MCF 10A (cell line): Measurements from ENCODE around the gene ELL2. TPM values are rescaled to one million over a fixed set of nuclear protein-coding genes. Genes with fewer than 3 reads are reported as not detected.

Source experiments
- BruUV-seq: library from RNA; stranded (reverse); fragments of 400-500 nt; replicated peaks from 2 replicates; lab custom pipeline; 2021; lab: Mats Ljungman, UMichigan
- CTCF ChIA-PET: fragments of 300-600 bp; sonication (Branson Sonifier 250); formaldehyde crosslinking; extraction: SDS; loops from one replicate; lab custom pipeline; 2021; ENCODE audit warnings: antibody characterized with exemption, inconsistent platforms; lab: Yijun Ruan, JAX
- POLR2A ChIA-PET: fragments of 300-600, 350-650 bp; sonication (Branson Sonifier 250); formaldehyde crosslinking; extraction: SDS; loops from one replicate; lab custom pipeline; 2020; ENCODE audit warnings: antibody characterized with exemption, inconsistent platforms; lab: Yijun Ruan, JAX
- DNase-seq: peaks from one replicate; pipeline ENCODE4 v3.0.0-alpha.2; 2018; ENCODE audit not compliant: unreplicated experiment
- H3K27ac Mint-ChIP-seq: one replicate; pipeline ENCODE4 v1.8.0; 2022; ENCODE audit warnings: mild to moderate bottlenecking, low read depth, mixed read lengths; ENCODE audit not compliant: unreplicated experiment
- H3K27me3 Mint-ChIP-seq: one replicate; pipeline ENCODE4 v1.8.0; 2022; ENCODE audit warnings: mixed read lengths; ENCODE audit not compliant: insufficient read depth, unreplicated experiment
- H3K36me3 Mint-ChIP-seq: one replicate; pipeline ENCODE4 v1.8.0; 2022; ENCODE audit warnings: mild to moderate bottlenecking, moderate library complexity, mixed read lengths; ENCODE audit not compliant: insufficient read depth, unreplicated experiment
- H3K4me1 Mint-ChIP-seq: one replicate; pipeline ENCODE4 v1.8.0; 2022; ENCODE audit warnings: mixed read lengths; ENCODE audit not compliant: insufficient read depth, unreplicated experiment
- H3K4me3 Mint-ChIP-seq: one replicate; pipeline ENCODE4 v1.8.0; 2022; ENCODE audit warnings: mild to moderate bottlenecking, moderate library complexity, mixed read lengths; ENCODE audit not compliant: unreplicated experiment
- H3K9me3 Mint-ChIP-seq: one replicate; pipeline ENCODE4 v1.8.0; 2022; ENCODE audit warnings: mixed read lengths; ENCODE audit not compliant: unreplicated experiment
- intact Hi-C: fragments of 100-400 bp; cut with micrococcal nuclease; formaldehyde crosslinking; loops from 2 replicates; pipeline ENCODE4 v1.14.1; 2022
- total RNA-seq: library from RNA; stranded (reverse); gene quantifications from 2 replicates; pipeline ENCODE4 v1.2.3, GENCODE V29; 2022
- TF ChIP-seq, protein P1 (sequence below): fragments of 200-600 bp; IDR thresholded peaks from one replicate; pipeline ENCODE4 v1.8.0; 2022; ENCODE audit warnings: antibody characterized with exemption, mild to moderate bottlenecking; ENCODE audit not compliant: unreplicated experiment

The ELL2 gene
- total RNA-seq, 1 experiment from 2014 or later, result 147 TPM

DNA sequence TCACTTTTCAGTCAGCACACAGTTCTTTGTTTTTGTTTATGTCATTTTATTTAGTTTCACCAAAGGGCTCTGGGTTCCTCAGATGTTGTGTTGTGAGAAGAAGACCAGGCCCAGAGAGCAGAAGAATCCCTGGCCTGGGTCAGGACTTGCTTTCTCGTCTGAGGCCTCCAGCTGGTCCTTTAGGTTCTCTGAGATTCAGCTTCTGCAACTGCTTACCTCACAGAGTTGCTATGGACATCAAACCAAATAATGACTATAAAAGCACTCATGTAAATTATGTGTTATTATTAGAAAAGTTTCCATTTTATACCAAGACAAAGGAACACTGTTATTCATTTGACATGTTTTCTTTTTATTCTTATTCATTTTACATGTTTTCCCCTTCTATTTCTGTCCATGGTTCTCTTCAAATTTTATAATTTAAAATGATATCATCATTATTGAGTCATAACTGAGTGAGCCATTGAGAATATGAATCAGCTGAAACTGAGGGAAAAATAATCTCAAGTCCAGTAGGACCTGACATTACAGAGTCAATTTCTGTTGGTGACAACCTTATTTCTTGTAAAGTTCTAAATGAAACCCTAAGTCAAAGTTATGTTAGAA lies 95.1 kb downstream of the ELL2 start:
- intact Hi-C loops, result no loop called here
- CTCF ChIA-PET, result interaction anchor here (0.5 kb wide), 1 partner anchor 54 kb away, joined by 3 read pairs; no protein-coding TSS in a partner anchor
- H3K27ac Mint-ChIP-seq, result no peak overlapping the region

DNA sequence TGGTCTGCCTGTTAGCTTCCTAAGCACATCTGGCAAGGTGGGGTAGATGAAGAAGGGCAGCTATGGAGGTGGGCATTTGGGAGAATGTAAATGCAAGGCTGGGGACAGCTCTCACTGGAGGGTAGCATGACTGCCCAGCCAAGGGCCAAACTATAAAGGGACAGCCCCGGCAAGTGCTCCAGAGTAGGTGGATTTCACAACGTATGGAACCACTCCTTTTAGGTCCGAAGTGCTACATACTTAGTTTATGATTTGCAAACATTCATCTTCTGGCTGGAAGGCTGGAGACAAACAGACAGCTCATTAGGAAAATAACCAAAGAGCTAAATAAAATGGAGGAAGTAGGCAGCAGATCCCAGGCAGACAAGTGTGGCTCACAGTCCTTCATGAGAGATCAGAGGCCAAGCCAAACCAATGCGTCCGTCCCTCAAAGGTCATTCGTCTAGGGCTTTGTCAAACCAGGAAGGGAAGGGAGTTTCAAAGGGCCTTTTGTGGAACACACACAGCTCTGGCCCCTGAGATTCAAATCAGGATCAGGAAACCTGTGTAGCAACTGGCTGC lies 96.6 kb downstream of the ELL2 start:
- Mint-ChIP-seq H3K27ac (peak overlapping the region; percentile 99), H3K4me1 (peaks cover 51% of the 10 kb centered on the region), H3K4me3 (no peak overlapping the region), H3K9me3 (no peaks in the 10 kb centered on the region), H3K27me3 (no peaks in the 10 kb centered on the region), H3K36me3 (peaks cover 14% of the 10 kb centered on the region)
- ChIA-PET CTCF (interaction anchor here (0.6 to 6.8 kb wide), 5 partner anchors 25 to 480 kb away, joined by 3 to 57 read pairs (median 3); no protein-coding TSS in a partner anchor), POLR2A (interaction anchor here (0.7 to 7.5 kb wide), 5 partner anchors 44 to 472 kb away, joined by 3 to 113 read pairs (median 4); partner anchors contain the start of gene ELL2)
- BruUV-seq, result no TSS peak
- intact Hi-C loops, result no loop called here
- DNase-seq, result peak; percentile 52
- TF ChIP-seq, protein P1, sequence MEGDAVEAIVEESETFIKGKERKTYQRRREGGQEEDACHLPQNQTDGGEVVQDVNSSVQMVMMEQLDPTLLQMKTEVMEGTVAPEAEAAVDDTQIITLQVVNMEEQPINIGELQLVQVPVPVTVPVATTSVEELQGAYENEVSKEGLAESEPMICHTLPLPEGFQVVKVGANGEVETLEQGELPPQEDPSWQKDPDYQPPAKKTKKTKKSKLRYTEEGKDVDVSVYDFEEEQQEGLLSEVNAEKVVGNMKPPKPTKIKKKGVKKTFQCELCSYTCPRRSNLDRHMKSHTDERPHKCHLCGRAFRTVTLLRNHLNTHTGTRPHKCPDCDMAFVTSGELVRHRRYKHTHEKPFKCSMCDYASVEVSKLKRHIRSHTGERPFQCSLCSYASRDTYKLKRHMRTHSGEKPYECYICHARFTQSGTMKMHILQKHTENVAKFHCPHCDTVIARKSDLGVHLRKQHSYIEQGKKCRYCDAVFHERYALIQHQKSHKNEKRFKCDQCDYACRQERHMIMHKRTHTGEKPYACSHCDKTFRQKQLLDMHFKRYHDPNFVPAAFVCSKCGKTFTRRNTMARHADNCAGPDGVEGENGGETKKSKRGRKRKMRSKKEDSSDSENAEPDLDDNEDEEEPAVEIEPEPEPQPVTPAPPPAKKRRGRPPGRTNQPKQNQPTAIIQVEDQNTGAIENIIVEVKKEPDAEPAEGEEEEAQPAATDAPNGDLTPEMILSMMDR, result no peak

More for the DNA sequence above, 95.1 kb downstream of the ELL2 start:
- Mint-ChIP-seq H3K36me3 (peaks cover 8% of the 10 kb centered on the region), H3K4me1 (peaks cover 45% of the 10 kb centered on the region), H3K9me3 (no peaks in the 10 kb centered on the region), H3K4me3 (no peak overlapping the region), H3K27me3 (no peaks in the 10 kb centered on the region)
- POLR2A ChIA-PET, result interaction anchor here (0.6 to 1.3 kb wide), 3 partner anchors 58 to 835 kb away, joined by 3 read pairs; no protein-coding TSS in a partner anchor
- no TSS peak for BruUV-seq
- DNase-seq, result no peak
- TF ChIP-seq, protein P1, result no peak

DNA sequence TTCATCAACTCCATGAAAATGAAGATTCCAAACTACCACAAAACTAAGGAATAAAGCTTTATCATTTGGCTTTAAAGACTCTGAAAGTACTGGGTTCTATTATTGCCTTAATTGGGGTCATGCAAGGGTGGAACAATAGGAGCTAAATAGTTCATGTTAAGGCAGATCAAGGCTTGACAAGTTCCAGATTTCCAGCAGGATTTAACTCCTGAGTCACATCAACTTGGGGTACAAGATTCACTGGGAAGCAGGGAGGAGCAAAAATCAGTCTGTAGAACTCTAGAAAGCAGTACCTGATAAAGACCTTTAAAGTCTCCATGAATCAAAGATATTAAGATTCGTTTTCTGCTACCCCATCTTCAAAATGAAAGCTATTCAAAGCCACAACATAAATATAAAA lies 97.2 kb downstream of the ELL2 start:
- Mint-ChIP-seq H3K4me1 (peaks cover 52% of the 10 kb centered on the region), H3K9me3 (no peaks in the 10 kb centered on the region), H3K27ac (peak overlapping the region; percentile 99), H3K36me3 (peaks cover 18% of the 10 kb centered on the region), H3K27me3 (no peaks in the 10 kb centered on the region), H3K4me3 (peak overlapping the region; percentile 26)
- intact Hi-C loops, result no loop called here
- TF ChIP-seq, protein P1, result no peak
- CTCF ChIA-PET, result interaction anchor here (0.6 to 6.8 kb wide), 8 partner anchors 11 to 899 kb away, joined by 3 to 57 read pairs (median 3); no protein-coding TSS in a partner anchor
- BruUV-seq, result no TSS peak
- DNase-seq, result no peak
- POLR2A ChIA-PET, result interaction anchor here (0.7 to 7.5 kb wide), 5 partner anchors 45 to 472 kb away, joined by 3 to 113 read pairs (median 4); partner anchors contain the start of gene ELL2

DNA sequence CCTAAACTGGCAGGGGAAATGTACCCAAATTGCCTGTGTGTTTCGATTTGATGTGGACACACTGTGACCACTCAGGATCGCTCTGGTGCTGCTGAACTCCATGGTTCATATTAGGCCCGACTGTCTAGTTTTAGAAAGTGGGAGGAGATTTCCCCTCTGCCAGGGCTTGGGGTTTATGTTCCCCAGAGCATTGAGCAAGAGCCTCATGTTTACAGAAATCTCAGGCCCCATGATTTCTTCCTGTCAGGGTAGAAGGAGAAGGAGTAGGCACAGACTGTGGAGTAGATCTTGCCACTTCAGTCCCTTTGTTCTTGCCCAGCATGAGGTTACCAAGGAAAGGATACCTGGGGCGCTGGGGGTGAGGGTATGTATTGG lies 98.3 kb downstream of the ELL2 start:
- Mint-ChIP-seq H3K9me3 (no peaks in the 10 kb centered on the region), H3K27ac (peak overlapping the region; percentile 99), H3K4me1 (peaks cover 62% of the 10 kb centered on the region), H3K36me3 (peaks cover 21% of the 10 kb centered on the region), H3K27me3 (no peaks in the 10 kb centered on the region), H3K4me3 (peak overlapping the region; percentile 35)
- no TSS peak for BruUV-seq
- intact Hi-C loops, result no loop called here
- POLR2A ChIA-PET, result interaction anchor here (0.6 to 7.5 kb wide), 9 partner anchors 12 to 544 kb away, joined by 3 to 113 read pairs (median 4); partner anchors contain the start of genes ELL2 and GLRX
- CTCF ChIA-PET, result interaction anchor here (0.7 to 6.8 kb wide), 5 partner anchors 8 to 472 kb away, joined by 3 to 57 read pairs (median 5); no protein-coding TSS in a partner anchor
- DNase-seq, result peak; percentile 85
- TF ChIP-seq, protein P1, result no peak
